UCSD-AML1 (cell line): ENCODE results near the gene LRRC25.
"Not testable (repeated sequence)": the region's sequence is repeated elsewhere in the genome, so short reads cannot be mapped to it uniquely, and the experiment has no call there.

ENCODE experiments used
- DNase-seq: peaks from one replicate; lab custom pipeline; 2025; ENCODE audit not compliant: unreplicated experiment; lab: John Stamatoyannopoulos, UW

The LRRC25 gene

GRCh38 chr19:18380843-18381242, 16.6 kb downstream of the LRRC25 start:
- no peak for DNase-seq

- DNase-seq: no peak
Measured at GRCh38 chr19:18379803-18380747, 17.3 kb downstream of the LRRC25 start.

- no peak for DNase-seq
Measured at GRCh38 chr19:18377026-18377425, 20.4 kb downstream of the LRRC25 start.

- DNase-seq: peak; percentile 95
Measured at GRCh38 chr19:18373892-18374629, 23.4 kb downstream of the LRRC25 start.

- DNase-seq: no peak
Measured at GRCh38 chr19:18373407-18373891, 24.0 kb downstream of the LRRC25 start.

- no peak for DNase-seq
Measured at GRCh38 chr19:18368504-18369222, 28.8 kb downstream of the LRRC25 start.

- DNase-seq: no peak
Measured at GRCh38 chr19:18366021-18366435, 31.4 kb downstream of the LRRC25 start.

- DNase-seq: peak; percentile 53
Measured at GRCh38 chr19:18364826-18365528, 32.4 kb downstream of the LRRC25 start.

GRCh38 chr19:18364277-18364825, 33.1 kb downstream of the LRRC25 start:
- not testable (repeated sequence) for DNase-seq

- DNase-seq: no peak
Measured at GRCh38 chr19:18363787-18364186, 33.6 kb downstream of the LRRC25 start.

GRCh38 chr19:18362934-18363542, 34.4 kb downstream of the LRRC25 start:
- no peak for DNase-seq

GRCh38 chr19:18361646-18362045, 35.8 kb downstream of the LRRC25 start:
- no peak for DNase-seq

GRCh38 chr19:18357041-18357440, 40.4 kb downstream of the LRRC25 start:
- no peak for DNase-seq

GRCh38 chr19:18354743-18355142, 42.7 kb downstream of the LRRC25 start:
- not testable (repeated sequence) for DNase-seq

- no peak for DNase-seq
Measured at GRCh38 chr19:18353378-18354005, 43.9 kb downstream of the LRRC25 start.

GRCh38 chr19:18351544-18351943, 45.9 kb downstream of the LRRC25 start:
- no peak for DNase-seq

- no peak for DNase-seq
Measured at GRCh38 chr19:18350490-18350889, 46.9 kb downstream of the LRRC25 start.

GRCh38 chr19:18349524-18350128, 47.8 kb downstream of the LRRC25 start:
- peak; percentile 63 for DNase-seq

- DNase-seq: not testable (repeated sequence)
Measured at GRCh38 chr19:18348818-18349339, 48.5 kb downstream of the LRRC25 start.
